GM12878 (cell line): Measurements from ENCODE around the gene RBMX.

Experiments
- BHLHE40 ChIP-seq, 2 experiments: fragments of 450-650 bp in 1 of 2; IDR thresholded peaks; 2 replicates each; pipeline ENCODE4 v1.6.1; 2011 to 2017; ENCODE audit warnings: low read depth in 2 of 2, borderline replicate concordance in 1 of 2, improper control_type of control experiment in 1 of 2, low read length in 1 of 2, mild to moderate bottlenecking in 1 of 2
- CHD4 ChIP-seq: fragments of 200-600 bp; sonication (generic); IDR thresholded peaks from 2 replicates; pipeline ENCODE4 v1.6.1; 2016; ENCODE audit warnings: mild to moderate bottlenecking
- CREB1 ChIP-seq: IDR thresholded peaks from 2 replicates; pipeline ENCODE4 v1.6.1; 2012; ENCODE audit warnings: low read depth, mild to moderate bottlenecking, inconsistent platforms
- CTCF ChIP-seq, 3 experiments: IDR thresholded peaks in 2 of 3; conservative IDR thresholded peaks in 1 of 3; 2 replicates each; pipeline ENCODE4 v1.5.1; 2011; ENCODE audit warnings: low read depth in 3 of 3, low read length in 3 of 3, mild to moderate bottlenecking in 3 of 3, control low read depth in 2 of 3, moderate library complexity in 2 of 3, inconsistent platforms in 1 of 3, mixed read lengths in 1 of 3; ENCODE audit not compliant: control insufficient read depth in 2 of 3, insufficient read depth in 1 of 3; ENCODE audit errors: extremely low read depth in 1 of 3
- EZH2 ChIP-seq: IDR thresholded peaks from 2 replicates; pipeline ENCODE4 v1.6.1; 2012; ENCODE audit warnings: low read depth, mild to moderate bottlenecking, control low read depth, inconsistent platforms, low read length, borderline replicate concordance; ENCODE audit not compliant: control insufficient read depth
- LARP7 ChIP-seq: fragments of 450-650 bp; IDR thresholded peaks from 2 replicates; pipeline ENCODE4 v1.6.1; 2017; ENCODE audit warnings: mild to moderate bottlenecking
- POLR2AphosphoS5 ChIP-seq: IDR thresholded peaks from 2 replicates; pipeline ENCODE4 v1.6.1; 2011; ENCODE audit warnings: mild to moderate bottlenecking, low read length, inconsistent platforms
- RAD21 ChIP-seq: IDR thresholded peaks from 2 replicates; pipeline ENCODE4 v1.6.1; 2011; ENCODE audit warnings: mild to moderate bottlenecking, low read depth, low read length, moderate library complexity; ENCODE audit not compliant: insufficient read depth
- SIX5 ChIP-seq: IDR thresholded peaks from 2 replicates; pipeline ENCODE4 v1.6.1; 2011; ENCODE audit warnings: mild to moderate bottlenecking, low read depth, low read length, moderate library complexity; ENCODE audit not compliant: severe bottlenecking
- STAT1 ChIP-seq: fragments of 450-650 bp; conservative IDR thresholded peaks from 2 replicates; pipeline ENCODE4 v1.6.1; 2014; ENCODE audit warnings: antibody characterized with exemption, mild to moderate bottlenecking
- YBX1 ChIP-seq: fragments of 450-650 bp; IDR thresholded peaks from 2 replicates; pipeline ENCODE4 v1.6.1; 2016; ENCODE audit warnings: antibody characterized with exemption
- YY1 ChIP-seq: IDR thresholded peaks from 2 replicates; pipeline ENCODE4 v1.6.1; 2011; ENCODE audit warnings: low read depth, mild to moderate bottlenecking, low read length
- ZNF217 ChIP-seq: fragments of 450-650 bp; IDR thresholded peaks from 2 replicates; pipeline ENCODE4 v1.6.1; 2017; ENCODE audit warnings: antibody characterized with exemption, mild to moderate bottlenecking
- ZNF274 ChIP-seq: IDR thresholded peaks from one replicate; pipeline ENCODE4 v1.8.0; 2011; ENCODE audit not compliant: insufficient read length, insufficient read depth

GRCh38 chrX:136909119-136909705, 28.7 kb upstream of the RBMX start:
- TF ChIP-seq CREB1, result no peak
- TF ChIP-seq CHD4, result no peak
- no peak for TF ChIP-seq ZNF274
- peak; percentile 84 for TF ChIP-seq YY1
- no peak for TF ChIP-seq EZH2
- TF ChIP-seq STAT1, result no peak
- no peak for TF ChIP-seq POLR2AphosphoS5
- TF ChIP-seq RAD21, result no peak
- TF ChIP-seq ZNF217, result no peak
- no peak for TF ChIP-seq CTCF (IDR thresholded peaks at IDR 0.05 in 2 of 3, conservative IDR thresholded peaks at IDR 0.05 in 1 of 3; ENCODE audit: control insufficient read depth in 2 of 3, extremely low read depth in 1 of 3, insufficient read depth in 1 of 3, low read depth in 3 of 3, low read length in 3 of 3)
- TF ChIP-seq YBX1, result no peak
- no peak for TF ChIP-seq SIX5
- no peak for TF ChIP-seq LARP7
- TF ChIP-seq BHLHE40 (IDR thresholded peaks at IDR 0.05; ENCODE audit: borderline replicate concordance in 1 of 2, low read depth in 2 of 2, low read length in 1 of 2), result 0 out of 4 replicates have a peak, but pooled peaks of 1 of the 2 experiments have one; percentile 8
